Subcutaneous adipose tissue (tissue), 4 donors: ENCODE data around the gene STRC. TPM values are rescaled to one million over a fixed set of nuclear protein-coding genes. Genes with fewer than 3 reads are reported as not detected.
"Not testable (repeated sequence)": the region's sequence is repeated elsewhere in the genome, so short reads cannot be mapped to it uniquely, and the experiment has no call there.

Experiments
- total RNA-seq, 4 donors: library from RNA; depleted of rRNA; stranded (reverse); fragments of >200 nt; gene quantifications; one replicate each; pipeline ENCODE4 v1.1.0, GENCODE V29; 2016
- TF ChIP-seq, protein P1 (sequence below): fragments of 450-650 bp; IDR thresholded peaks from one replicate; pipeline ENCODE4 v1.5.1; 2016; ENCODE audit warnings: low read depth, mild to moderate bottlenecking, control low read depth, antibody characterized with exemption, moderate library complexity

STRC gene
- total RNA-seq = under 1 TPM; 0.19 to 0.85 (median 0.27) TPM

- TF ChIP-seq, protein P1, sequence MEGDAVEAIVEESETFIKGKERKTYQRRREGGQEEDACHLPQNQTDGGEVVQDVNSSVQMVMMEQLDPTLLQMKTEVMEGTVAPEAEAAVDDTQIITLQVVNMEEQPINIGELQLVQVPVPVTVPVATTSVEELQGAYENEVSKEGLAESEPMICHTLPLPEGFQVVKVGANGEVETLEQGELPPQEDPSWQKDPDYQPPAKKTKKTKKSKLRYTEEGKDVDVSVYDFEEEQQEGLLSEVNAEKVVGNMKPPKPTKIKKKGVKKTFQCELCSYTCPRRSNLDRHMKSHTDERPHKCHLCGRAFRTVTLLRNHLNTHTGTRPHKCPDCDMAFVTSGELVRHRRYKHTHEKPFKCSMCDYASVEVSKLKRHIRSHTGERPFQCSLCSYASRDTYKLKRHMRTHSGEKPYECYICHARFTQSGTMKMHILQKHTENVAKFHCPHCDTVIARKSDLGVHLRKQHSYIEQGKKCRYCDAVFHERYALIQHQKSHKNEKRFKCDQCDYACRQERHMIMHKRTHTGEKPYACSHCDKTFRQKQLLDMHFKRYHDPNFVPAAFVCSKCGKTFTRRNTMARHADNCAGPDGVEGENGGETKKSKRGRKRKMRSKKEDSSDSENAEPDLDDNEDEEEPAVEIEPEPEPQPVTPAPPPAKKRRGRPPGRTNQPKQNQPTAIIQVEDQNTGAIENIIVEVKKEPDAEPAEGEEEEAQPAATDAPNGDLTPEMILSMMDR = not testable (repeated sequence)
Measured at GRCh38 chr15:43618700-43619099, at the start of gene STRC. Gene STRC (minus strand): TSS chr15:43618800. CDS start chr15:43618722, 78 bp downstream.

- TF ChIP-seq, protein P1 = no peak
Measured at GRCh38 chr15:43648649-43649429, 30.2 kb upstream of the STRC start, which contains the start of gene CATSPER2. Gene CATSPER2 (minus strand): TSS chr15:43648844. CDS start chr15:43648061, 783 bp downstream.

GRCh38 chr15:43625106-43625505 is 6.5 kb upstream of the STRC start:
- TF ChIP-seq, protein P1 = no peak

- TF ChIP-seq, protein P1 = not testable (repeated sequence)
Measured at GRCh38 chr15:43593328-43594190, 25.0 kb downstream of the STRC start, which contains the start of gene CKMT1B. Gene CKMT1B (plus strand): TSS chr15:43594027. CDS start chr15:43594219, 192 bp downstream.

DNA sequence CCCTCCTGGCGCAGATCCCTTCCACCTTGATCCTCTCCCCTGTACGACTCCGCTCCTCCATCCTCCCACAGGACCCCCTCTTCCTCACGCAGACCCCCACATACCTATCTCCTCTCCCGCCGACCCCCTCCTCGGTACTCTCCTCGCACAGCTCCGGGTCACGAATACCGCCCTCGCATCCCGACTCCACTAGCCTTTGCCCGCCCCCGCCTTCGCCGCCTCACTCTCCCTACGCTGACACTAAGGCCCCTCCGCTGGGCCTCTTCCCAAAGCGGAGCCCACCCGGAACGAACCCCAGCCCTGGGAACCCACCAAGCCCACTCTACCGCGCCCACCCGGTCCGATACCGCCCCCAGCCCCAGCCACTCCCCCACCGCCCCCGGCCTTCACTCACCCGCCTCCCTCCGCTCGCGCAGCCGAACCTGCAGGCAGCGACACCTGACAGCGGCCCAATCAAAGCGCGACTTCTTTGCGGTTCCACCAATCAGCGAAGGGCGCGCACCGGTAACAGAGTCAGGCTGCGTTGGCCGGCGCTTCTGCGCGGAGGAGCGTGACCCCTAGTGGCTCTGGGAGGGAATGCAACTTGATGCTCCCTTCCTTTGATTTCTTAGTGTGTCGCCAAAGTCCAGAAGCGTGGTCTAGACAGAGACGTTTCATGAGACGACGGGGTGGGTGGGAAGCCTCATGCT is 28.7 kb downstream of the STRC start, which contains the start of gene PPIP5K1:
TSS of gene PPIP5K1 (minus strand) at position 431 of the 689 bp plus-strand sequence. CDS start 5,704 bp downstream, outside the sequence.
- TF ChIP-seq, protein P1 = not testable (repeated sequence)

- TF ChIP-seq, protein P1 = no peak
Measured at GRCh38 chr15:43552986-43553385, 65.6 kb downstream of the STRC start.
